Neuronal stem cell (in vitro differentiated cells): ENCODE results near the gene ADGRA1.
A peak's percentile ranks its signal among the peaks of the same experiment; 100 is the strongest.

Experiments used
- DNase-seq: peaks from one replicate; pipeline ENCODE4 v3.0.0-alpha.2; 2013; ENCODE audit warnings: low spot score
- H2AFZ ChIP-seq: one replicate; pipeline ENCODE4 v1.6.1; 2013; ENCODE audit warnings: mild to moderate bottlenecking, low read length, inconsistent platforms
- H2AK5ac ChIP-seq: 2 replicates; pipeline ENCODE4 v1.6.1; 2013; ENCODE audit warnings: low read depth, mild to moderate bottlenecking, inconsistent platforms, low read length, moderate library complexity, mixed read lengths
- H2BK120ac ChIP-seq: 2 replicates; pipeline ENCODE4 v1.6.1; 2013; ENCODE audit warnings: low read depth, mild to moderate bottlenecking, inconsistent platforms, low read length, moderate library complexity, mixed read lengths
- H2BK12ac ChIP-seq: one replicate; pipeline ENCODE4 v1.6.1; 2013; ENCODE audit warnings: low read length, inconsistent platforms
- H2BK15ac ChIP-seq: 2 replicates; pipeline ENCODE4 v1.6.1; 2013; ENCODE audit warnings: mild to moderate bottlenecking, low read length, inconsistent platforms, mixed read lengths
- H2BK5ac ChIP-seq: one replicate; pipeline ENCODE4 v1.6.1; 2013; ENCODE audit warnings: inconsistent platforms, mild to moderate bottlenecking, low read length, moderate library complexity
- H3K14ac ChIP-seq: one replicate; pipeline ENCODE4 v1.6.1; 2013; ENCODE audit warnings: low read length, inconsistent platforms
- H3K18ac ChIP-seq: 2 replicates; pipeline ENCODE4 v1.6.1; 2013; ENCODE audit warnings: low read length, inconsistent platforms
- H3K23ac ChIP-seq: 2 replicates; pipeline ENCODE4 v1.6.1; 2013; ENCODE audit warnings: low read depth, mild to moderate bottlenecking, mixed read lengths, low read length, inconsistent platforms; ENCODE audit not compliant: poor library complexity
- H3K27ac ChIP-seq: replicated peaks from 3 replicates; pipeline ENCODE4 v1.5.1; 2013; ENCODE audit warnings: low read length, inconsistent platforms
- H3K27me3 ChIP-seq, 3 experiments: 2 replicates each; pipeline ENCODE4 v1.6.1; 2013; ENCODE audit warnings: low read length in 3 of 3, mild to moderate bottlenecking in 2 of 3, inconsistent platforms in 1 of 3, low read depth in 1 of 3, mixed read lengths in 1 of 3, moderate library complexity in 1 of 3; ENCODE audit not compliant: control insufficient read depth in 3 of 3, insufficient read depth in 3 of 3
- H3K36me3 ChIP-seq, 2 donors: replicated peaks in 1 of 2; 2 replicates each; pipeline ENCODE4 v1.6.1; 2013; ENCODE audit warnings: low read length in 2 of 2; ENCODE audit not compliant: control insufficient read depth in 2 of 2, insufficient read depth in 2 of 2
- H3K4ac ChIP-seq: 2 replicates; pipeline ENCODE4 v1.6.1; 2013; ENCODE audit warnings: inconsistent platforms, mild to moderate bottlenecking, low read length, moderate library complexity
- H3K4me1 ChIP-seq, 2 donors: 1 replicate in 1 of 2; 2 replicates in 1 of 2; pipeline ENCODE4 v1.6.1; 2013; ENCODE audit warnings: low read length in 2 of 2, low read depth in 1 of 2; ENCODE audit not compliant: control insufficient read depth in 2 of 2, insufficient read depth in 1 of 2
- H3K4me2 ChIP-seq: one replicate; pipeline ENCODE4 v1.6.1; 2013; ENCODE audit warnings: mild to moderate bottlenecking, low read length, inconsistent platforms; ENCODE audit not compliant: insufficient read depth, poor library complexity, severe bottlenecking
- H3K4me3 ChIP-seq, 2 donors: 2 replicates each; pipeline ENCODE4 v1.5.1; 2013; ENCODE audit warnings: low read length in 2 of 2, mild to moderate bottlenecking in 2 of 2, inconsistent platforms in 1 of 2, moderate library complexity in 1 of 2
- H3K79me1 ChIP-seq: one replicate; pipeline ENCODE4 v1.6.1; 2013; ENCODE audit warnings: low read depth, mild to moderate bottlenecking, inconsistent platforms, low read length, moderate library complexity
- H3K9ac ChIP-seq: one replicate; pipeline ENCODE4 v1.6.1; 2013; ENCODE audit warnings: mild to moderate bottlenecking, low read depth, low read length, inconsistent platforms; ENCODE audit not compliant: poor library complexity
- H3K9me3 ChIP-seq, 2 donors: replicated peaks in 1 of 2; 2 replicates each; pipeline versions ENCODE3 to v1.6.1; 2013; ENCODE audit warnings: low read length in 2 of 2, mild to moderate bottlenecking in 2 of 2, inconsistent platforms in 1 of 2, low read depth in 1 of 2, mixed read lengths in 1 of 2, moderate library complexity in 1 of 2; ENCODE audit not compliant: control insufficient read depth in 2 of 2, insufficient read depth in 1 of 2
- H4K8ac ChIP-seq: one replicate; pipeline ENCODE4 v1.6.1; 2013; ENCODE audit warnings: low read depth, mild to moderate bottlenecking, inconsistent platforms, low read length, moderate library complexity
- H4K91ac ChIP-seq: one replicate; pipeline ENCODE4 v1.6.1; 2013; ENCODE audit warnings: low read length, low read depth, mild to moderate bottlenecking, inconsistent platforms; ENCODE audit not compliant: poor library complexity
- WGBS, 2 donors: extraction: QIAGEN DNeasy Blood & Tissue Kit; methylation state at CpG; one replicate each; pipeline ENCODE4 v1.1.7; 2013; ENCODE audit warnings: missing lambda C conversion rate in 2 of 2, mixed read lengths in 1 of 2; ENCODE audit not compliant: insufficient read length in 2 of 2, insufficient replicate concordance in 1 of 2; ENCODE audit errors: extremely low coverage in 2 of 2; 5-methylcytosine and 5-hydroxymethylcytosine counted together

Gene ADGRA1

DNA sequence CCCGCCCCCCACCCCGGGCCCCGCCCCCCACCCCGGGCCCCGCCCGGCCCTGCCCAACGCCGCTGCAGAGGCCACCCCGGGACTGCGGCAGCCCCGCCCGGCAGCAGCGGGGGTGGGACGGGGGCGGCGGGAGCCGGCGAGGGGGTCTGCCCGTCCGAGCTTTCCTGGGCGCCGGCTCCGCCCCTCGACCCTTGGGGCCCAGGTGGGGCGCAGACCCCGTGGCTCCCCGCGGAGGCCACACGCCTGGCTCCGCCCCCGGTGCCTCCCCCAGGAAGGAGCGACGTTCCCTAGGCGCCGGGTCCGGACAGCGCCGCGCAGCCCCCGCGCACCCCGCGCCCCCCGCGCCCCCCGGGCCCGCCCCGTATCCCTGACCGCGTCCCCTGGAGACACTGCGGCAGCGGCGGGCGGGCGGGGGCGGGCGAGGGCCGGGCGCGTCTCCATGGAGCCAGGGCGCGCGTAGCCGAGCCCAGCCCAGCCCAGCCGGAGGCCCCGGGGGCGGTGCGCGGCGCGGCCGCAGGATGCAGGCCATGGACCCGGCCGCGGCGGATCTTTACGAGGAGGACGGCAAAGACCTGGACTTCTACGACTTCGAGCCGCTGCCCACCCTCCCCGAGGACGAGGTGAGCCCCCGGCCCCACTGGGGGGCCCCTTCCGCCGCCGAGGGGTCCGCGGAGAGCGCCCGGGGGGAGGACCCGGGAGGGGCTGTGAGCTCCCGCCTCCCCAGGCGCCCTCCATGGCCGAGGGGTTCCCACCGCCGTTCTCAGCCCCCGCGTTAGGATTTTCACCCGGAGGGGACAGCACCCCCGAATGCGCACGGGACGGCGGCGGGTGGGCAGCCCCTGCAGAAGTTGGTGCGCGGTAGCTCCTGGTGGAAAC, 72.5 kb downstream of the ADGRA1 start, which contains the start of gene KNDC1:
TSS of gene KNDC1 (plus strand) at position 270 of the 876 bp plus-strand sequence. CDS start at position 519, 249 bp downstream.
- H2BK15ac ChIP-seq, result peak within 1 kb of the TSS; percentile 89
- peaks cover 15 to 17% of the 10 kb centered on the region in 2 donors for H3K4me1 ChIP-seq
- peaks cover 0 to 2% (median 0%) of the 10 kb centered on the region in 3 experiments for H3K27me3 ChIP-seq
- H3K4me3 ChIP-seq, result peak within 1 kb of the TSS; percentile 51 to 89
- H3K18ac ChIP-seq, result peak within 1 kb of the TSS; percentile 99
- H3K36me3 ChIP-seq, result peaks cover 0 to 4% of the 10 kb centered on the region in 2 donors
- H3K14ac ChIP-seq, result peak within 1 kb of the TSS; percentile 97
- peak within 1 kb of the TSS; percentile 90 for H3K9ac ChIP-seq
- H2BK120ac ChIP-seq, result peak within 1 kb of the TSS; percentile 47
- peak within 1 kb of the TSS; percentile 33 for H3K27ac ChIP-seq
- whole genome bisulfite sequencing, 2 donors, result no CpG with 5 or more reads among the region's 108 CpGs
- H3K9me3 ChIP-seq, result no peaks in the 10 kb centered on the region
- no peak for DNase-seq
- peaks cover 8% of the 10 kb centered on the region for H3K79me1 ChIP-seq
- H4K91ac ChIP-seq, result no peak within 1 kb of the TSS
- H4K8ac ChIP-seq, result no peak within 1 kb of the TSS
- H3K4ac ChIP-seq, result peak within 1 kb of the TSS; percentile 37
- H2BK12ac ChIP-seq, result no peak within 1 kb of the TSS
- H3K4me2 ChIP-seq, result peak within 1 kb of the TSS; percentile 98
- H3K23ac ChIP-seq, result peak within 1 kb of the TSS; percentile 89
- peak within 1 kb of the TSS; percentile 97 for H2AK5ac ChIP-seq
- H2BK5ac ChIP-seq, result peak within 1 kb of the TSS; percentile 77
- H2AFZ ChIP-seq, result peak within 1 kb of the TSS; percentile 96

DNA sequence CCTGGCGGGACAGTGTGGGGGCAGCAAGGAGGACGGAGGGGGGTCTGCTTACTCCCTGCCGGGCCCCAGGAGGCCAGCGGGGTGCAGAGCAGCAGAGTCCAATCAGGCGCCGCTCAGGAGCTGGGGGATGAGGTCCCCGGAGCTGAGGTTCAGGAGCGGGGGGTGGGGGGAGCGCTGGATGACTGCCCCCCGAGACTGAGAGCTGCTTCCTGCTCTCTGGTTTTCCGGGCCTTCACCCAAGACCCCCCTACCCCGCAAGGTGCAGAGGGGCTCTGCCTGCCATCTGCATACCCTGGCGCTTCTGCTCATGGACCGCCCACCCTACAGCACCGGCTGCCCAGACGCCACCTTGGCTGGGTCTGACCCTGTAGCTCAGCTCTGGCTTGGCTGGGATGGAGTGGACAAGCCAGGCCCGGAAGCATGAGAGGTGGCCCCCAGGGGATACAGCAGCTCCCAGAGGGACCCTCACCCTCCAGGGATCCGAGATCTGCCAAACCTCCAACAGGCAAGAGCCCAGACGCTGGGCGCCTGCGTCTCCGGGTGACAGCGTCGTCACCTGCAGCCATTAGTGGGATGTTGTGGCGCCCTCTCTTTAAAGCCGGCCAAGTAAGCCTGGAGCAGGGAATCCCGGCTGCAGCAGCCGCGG, 73.2 kb downstream of the ADGRA1 start:
- no peak overlapping the region for H3K27ac ChIP-seq
- H3K18ac ChIP-seq, result peak overlapping the region; percentile 99
- H3K9me3 ChIP-seq, result peaks cover 0 to 2% of the 10 kb centered on the region in 2 donors
- peak overlapping the region; percentile 37 for H3K4ac ChIP-seq
- H3K4me2 ChIP-seq, result peak overlapping the region; percentile 98
- peaks cover 0 to 6% of the 10 kb centered on the region in 2 donors for H3K36me3 ChIP-seq
- peak overlapping the region; percentile 66 for H2BK5ac ChIP-seq
- DNase-seq, result no peak
- peak overlapping the region; percentile 90 for H3K9ac ChIP-seq
- no peak overlapping the region for H4K91ac ChIP-seq
- peak overlapping the region; percentile 89 for H3K23ac ChIP-seq
- WGBS, 2 donors, result no CpG with 5 or more reads among the region's 29 CpGs
- peaks cover 0 to 2% (median 0%) of the 10 kb centered on the region in 3 experiments for H3K27me3 ChIP-seq
- peaks cover 10% of the 10 kb centered on the region for H3K79me1 ChIP-seq
- H2BK120ac ChIP-seq, result peak overlapping the region; percentile 47
- H2BK15ac ChIP-seq, result peak overlapping the region; percentile 89
- no peak overlapping the region for H4K8ac ChIP-seq
- peak overlapping the region; percentile 96 for H2AFZ ChIP-seq
- H2BK12ac ChIP-seq, result no peak overlapping the region
- H3K4me3 ChIP-seq, result peak overlapping the region; percentile 51 to 89
- H3K14ac ChIP-seq, result peak overlapping the region; percentile 97
- H2AK5ac ChIP-seq, result peak overlapping the region; percentile 97
- H3K4me1 ChIP-seq, result peaks cover 17% of the 10 kb centered on the region in 2 donors

DNA sequence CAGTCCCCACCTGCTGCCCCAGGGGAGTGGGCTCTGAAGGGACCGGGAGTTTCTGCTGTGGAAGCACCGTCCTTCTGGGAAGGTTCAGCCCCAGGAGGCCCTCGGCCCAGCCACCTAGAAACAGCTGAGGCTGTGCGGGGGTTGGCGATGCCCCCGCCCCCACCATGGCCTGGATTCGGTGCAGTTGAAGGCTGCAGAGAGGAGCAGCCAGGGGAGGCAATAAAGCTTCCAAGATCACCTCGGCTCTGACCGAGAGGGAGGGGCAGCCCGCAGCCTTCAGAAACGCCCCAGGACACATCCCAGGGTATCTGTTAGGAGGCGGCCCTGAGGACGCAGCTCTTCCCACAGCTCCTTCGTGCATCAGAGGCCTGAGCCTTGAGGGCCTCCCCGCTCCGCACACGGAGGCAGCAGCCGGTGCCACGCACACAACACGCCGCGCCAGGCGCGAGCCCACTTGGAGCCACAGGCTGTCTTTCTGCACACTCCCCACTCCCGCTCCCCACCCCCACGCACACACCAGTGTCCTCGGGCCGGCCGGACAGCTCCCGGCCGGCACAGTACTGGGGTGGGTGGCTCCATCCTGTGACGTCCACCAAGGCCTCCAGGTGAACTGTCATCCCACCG, 73.9 kb downstream of the ADGRA1 start:
- Histone ChIP-seq H3K9ac (peak overlapping the region; percentile 65), H2AK5ac (no peak overlapping the region), H2BK5ac (peak overlapping the region; percentile 66), H3K4ac (no peak overlapping the region), H4K8ac (no peak overlapping the region), H2AFZ (peak overlapping the region; percentile 96), H2BK15ac (peak overlapping the region; percentile 42), H3K36me3 (peaks cover 0 to 6% of the 10 kb centered on the region in 2 donors), H3K27me3 (peaks cover 0 to 2% (median 0%) of the 10 kb centered on the region in 3 experiments), H2BK12ac (no peak overlapping the region), H3K14ac (no peak overlapping the region), H3K23ac (peak overlapping the region; percentile 89), H3K18ac (peak overlapping the region; percentile 36), H3K79me1 (peaks cover 10% of the 10 kb centered on the region), H2BK120ac (no peak overlapping the region), H3K9me3 (peaks cover 0 to 2% of the 10 kb centered on the region in 2 donors), H3K4me2 (peak overlapping the region; percentile 98), H3K4me1 (peaks cover 17% of the 10 kb centered on the region in 2 donors), H3K4me3 (peak overlapping the region; percentile 51 to 89), H3K27ac (no peak overlapping the region), H4K91ac (no peak overlapping the region)
- DNase-seq, result no peak
- no CpG with 5 or more reads among the region's 33 CpGs for whole genome bisulfite sequencing, 2 donors
